ENCODE measurements around the gene CPXM2.

CPXM2 gene

GRCh38 chr10:123771877-123772644 is 119.5 kb downstream of the CPXM2 start:
- no peak for FAIRE-seq

- no peak for FAIRE-seq
Observed at GRCh38 chr10:123769647-123770046, 122.0 kb downstream of the CPXM2 start.

GRCh38 chr10:123766761-123767160 is 124.8 kb downstream of the CPXM2 start:
- no peak for FAIRE-seq

GRCh38 chr10:123766012-123766411 is 125.6 kb downstream of the CPXM2 start:
- FAIRE-seq, result no peak

GRCh38 chr10:123761666-123762230 is 129.9 kb downstream of the CPXM2 start:
- no peak for FAIRE-seq

GRCh38 chr10:123761038-123761428 is 130.6 kb downstream of the CPXM2 start:
- FAIRE-seq, result no peak

GRCh38 chr10:123760356-123761037 is 131.1 kb downstream of the CPXM2 start:
- FAIRE-seq, result no peak

GRCh38 chr10:123759501-123760031 is 132.0 kb downstream of the CPXM2 start:
- FAIRE-seq, result no peak

GRCh38 chr10:123759041-123759440 is 132.6 kb downstream of the CPXM2 start:
- no peak for FAIRE-seq

GRCh38 chr10:123757853-123758252 is 133.8 kb downstream of the CPXM2 start:
- FAIRE-seq, result no peak

- FAIRE-seq, result no peak
Observed at GRCh38 chr10:123755061-123755460, 136.5 kb downstream of the CPXM2 start.

GRCh38 chr10:123754123-123754522 is 137.5 kb downstream of the CPXM2 start:
- FAIRE-seq, result no peak

GRCh38 chr10:123751342-123752134 is 140.1 kb downstream of the CPXM2 start:
- FAIRE-seq, result no peak

GRCh38 chr10:123750901-123751300 is 140.7 kb downstream of the CPXM2 start:
- FAIRE-seq, result no peak

GRCh38 chr10:123748711-123749110 is 142.9 kb downstream of the CPXM2 start:
- no peak for FAIRE-seq

GRCh38 chr10:123747426-123747825 is 144.2 kb downstream of the CPXM2 start:
- no peak for FAIRE-seq

GRCh38 chr10:123746942-123747341 is 144.7 kb downstream of the CPXM2 start:
- no peak for FAIRE-seq

- no peak for FAIRE-seq
Observed at GRCh38 chr10:123746520-123746919, 145.1 kb downstream of the CPXM2 start.

- FAIRE-seq, result no peak
Observed at GRCh38 chr10:123746061-123746460, 145.5 kb downstream of the CPXM2 start.

GRCh38 chr10:123744224-123744536 is 147.4 kb downstream of the CPXM2 start:
- FAIRE-seq, result no peak

- no peak for FAIRE-seq
Observed at GRCh38 chr10:123743441-123744223, 148.0 kb downstream of the CPXM2 start.

GRCh38 chr10:123742751-123743440 is 148.7 kb downstream of the CPXM2 start:
- no peak for FAIRE-seq
